Stimulated activated memory B cell treated with anti-CD40 and anti-IgM and Interleukin-4, amounts not matched to agents 10 μg/mL and 1 μg/mL and 100 μg/mL, for 72 hours (primary cell): ENCODE measurements around the gene KIF9.
"Not testable (repeated sequence)": the region's sequence is repeated elsewhere in the genome, so short reads cannot be mapped to it uniquely, and the experiment has no call there.

Experiments used
- ATAC-seq: fragments of 150-1000 bp; cut with Tn5 transposase; 2 replicates; pipeline ENCODE4 v1.10.0; 2021
- H3K27ac Mint-ChIP-seq: one replicate; pipeline ENCODE4 v1.8.0; 2022; ENCODE audit warnings: mild to moderate bottlenecking, mixed read lengths
- H3K27me3 Mint-ChIP-seq: one replicate; pipeline ENCODE4 v1.8.0; 2022; ENCODE audit warnings: mixed read lengths
- H3K36me3 Mint-ChIP-seq: one replicate; pipeline ENCODE4 v1.8.0; 2022; ENCODE audit warnings: mixed read lengths
- H3K4me1 Mint-ChIP-seq: one replicate; pipeline ENCODE4 v1.8.0; 2022; ENCODE audit warnings: mixed read lengths
- H3K4me3 Mint-ChIP-seq: one replicate; pipeline ENCODE4 v1.8.0; 2022; ENCODE audit warnings: mild to moderate bottlenecking, moderate library complexity, mixed read lengths
- H3K9me3 Mint-ChIP-seq: one replicate; pipeline ENCODE4 v1.8.0; 2022; ENCODE audit warnings: mixed read lengths

KIF9 gene

DNA sequence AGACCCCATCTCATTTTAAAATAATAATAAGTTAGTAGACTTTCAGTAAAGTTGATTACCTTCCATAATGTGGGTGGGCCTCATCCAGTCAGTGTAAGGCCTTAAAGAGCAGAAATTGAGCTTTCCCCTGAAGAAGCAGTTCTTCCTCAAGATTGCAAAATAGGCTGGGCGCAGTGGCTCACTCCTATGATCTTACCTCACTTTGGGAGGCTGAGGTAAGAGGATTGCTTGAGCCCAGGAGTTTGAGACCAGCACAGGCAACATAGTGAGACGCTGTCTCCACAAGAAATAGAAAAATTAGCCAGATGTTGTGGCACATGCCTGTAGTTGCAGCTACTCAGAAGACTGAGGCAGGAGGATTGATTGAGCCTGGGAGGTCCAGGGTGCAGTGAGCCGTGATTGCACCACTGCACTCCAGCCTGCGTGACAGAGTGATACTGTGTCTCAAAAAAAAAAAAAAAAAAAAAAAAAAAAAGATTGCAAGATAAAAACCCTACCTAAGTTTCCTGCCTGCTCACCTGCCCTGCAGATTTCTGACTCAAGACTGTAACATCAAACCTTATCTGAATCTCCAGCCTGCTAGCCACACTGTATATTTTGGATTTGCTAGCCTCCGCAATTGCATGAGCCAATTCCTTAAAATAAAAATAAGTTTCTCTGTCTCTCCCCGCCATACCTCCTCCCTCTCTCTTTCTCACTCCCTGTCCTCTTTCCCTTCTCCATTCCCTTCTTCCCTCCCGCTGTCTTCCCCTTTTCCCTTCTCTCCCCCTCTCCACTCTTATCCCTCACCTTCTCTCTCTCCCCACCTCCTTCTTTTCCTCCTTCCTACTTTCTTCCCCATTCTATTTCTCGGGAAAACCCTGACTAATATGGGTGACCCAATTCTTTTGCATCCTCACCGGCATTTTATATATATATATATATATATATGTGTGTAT is 17.1 kb upstream of the KIF9 start:
- peaks cover 55% of the 10 kb centered on the region for H3K4me1 Mint-ChIP-seq
- H3K36me3 Mint-ChIP-seq: peaks cover 70% of the 10 kb centered on the region
- no peaks in the 10 kb centered on the region for H3K27me3 Mint-ChIP-seq
- H3K9me3 Mint-ChIP-seq: no peaks in the 10 kb centered on the region
- H3K4me3 Mint-ChIP-seq: no peak overlapping the region
- ATAC-seq: no peak
- peak overlapping the region; percentile 40 for H3K27ac Mint-ChIP-seq

DNA sequence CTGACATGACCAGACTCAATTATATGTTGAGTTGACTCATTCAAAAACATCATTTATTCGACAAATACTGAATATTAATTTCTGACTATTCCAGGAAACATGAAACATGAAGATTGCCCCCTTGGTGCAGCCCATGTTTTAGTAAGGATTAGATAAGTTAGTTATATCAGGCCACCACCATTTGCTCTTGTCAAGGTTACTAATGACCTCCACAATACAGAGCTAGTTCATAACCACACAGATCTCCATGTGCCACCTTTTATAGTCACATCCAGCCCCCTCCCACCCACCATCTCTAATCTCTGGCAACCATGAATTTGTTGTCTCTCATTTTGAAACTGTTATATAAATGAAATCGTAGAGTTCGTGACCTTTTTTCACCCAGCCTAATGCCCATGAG is 15.8 kb upstream of the KIF9 start:
- H3K9me3 Mint-ChIP-seq: no peaks in the 10 kb centered on the region
- peaks cover 65% of the 10 kb centered on the region for H3K4me1 Mint-ChIP-seq
- peak overlapping the region; percentile 40 for H3K27ac Mint-ChIP-seq
- no peak for ATAC-seq
- H3K4me3 Mint-ChIP-seq: no peak overlapping the region
- H3K27me3 Mint-ChIP-seq: no peaks in the 10 kb centered on the region
- peaks cover 75% of the 10 kb centered on the region for H3K36me3 Mint-ChIP-seq

DNA sequence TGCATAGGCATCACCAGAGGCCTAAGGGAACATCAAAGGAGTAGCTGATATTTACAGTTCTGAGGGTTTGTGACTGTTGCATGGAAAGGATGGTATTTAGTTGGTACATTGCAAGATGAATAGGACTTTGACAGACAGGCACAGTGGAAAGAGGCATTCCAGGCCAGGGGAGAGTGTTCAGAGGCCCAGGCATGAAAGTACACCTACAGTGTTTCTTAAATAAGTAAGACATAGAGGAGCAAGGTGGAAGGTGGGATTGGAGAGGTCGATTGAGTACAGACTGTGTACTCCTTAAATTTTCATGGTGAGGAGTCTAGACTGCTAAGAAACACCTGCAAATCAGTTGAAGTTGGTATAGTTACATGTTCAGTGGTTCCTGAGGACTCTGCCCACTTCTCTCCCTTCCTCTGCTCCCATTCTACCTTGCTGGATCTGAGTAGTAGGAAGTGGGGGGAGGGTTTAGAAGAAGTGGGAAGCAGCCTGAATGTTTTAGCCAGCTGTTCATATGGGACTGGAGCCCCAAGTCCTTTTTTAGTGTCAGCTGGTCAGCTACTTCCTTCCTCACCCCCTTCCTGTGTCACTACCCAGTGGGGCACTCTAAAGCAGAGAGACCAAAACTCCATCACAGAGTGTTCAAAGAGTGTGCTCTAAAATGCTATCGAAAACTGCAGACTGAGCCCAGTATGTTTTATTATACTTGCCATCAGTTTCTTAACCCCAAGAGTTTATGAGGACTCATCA is 14.1 kb upstream of the KIF9 start:
- Mint-ChIP-seq H3K9me3 (no peaks in the 10 kb centered on the region), H3K27ac (peak overlapping the region; percentile 77), H3K27me3 (no peaks in the 10 kb centered on the region), H3K4me3 (peak overlapping the region; percentile 22), H3K4me1 (peaks cover 77% of the 10 kb centered on the region), H3K36me3 (peaks cover 58% of the 10 kb centered on the region)
- ATAC-seq: no peak

DNA sequence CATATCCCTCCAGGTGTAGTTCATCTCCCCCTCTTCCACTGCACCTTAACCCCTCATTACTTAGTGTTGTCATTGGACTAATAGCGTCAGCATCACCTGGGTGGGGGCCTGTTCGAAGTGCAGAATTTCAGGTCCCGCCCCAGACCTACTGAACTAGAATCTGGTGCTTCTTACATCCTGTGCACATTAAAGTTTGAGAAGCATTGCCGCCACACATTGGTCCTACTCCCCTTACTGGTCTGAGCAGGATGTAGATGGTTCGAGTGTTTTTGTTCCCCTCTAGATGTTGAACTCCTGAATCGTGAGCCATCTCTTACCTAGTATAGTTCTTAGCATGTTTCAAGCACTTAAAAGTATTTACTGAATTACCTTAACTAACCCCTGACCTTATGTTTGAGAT is 13.4 kb upstream of the KIF9 start:
- Mint-ChIP-seq H3K4me3 (no peak overlapping the region), H3K4me1 (peaks cover 79% of the 10 kb centered on the region), H3K9me3 (no peaks in the 10 kb centered on the region), H3K36me3 (peaks cover 51% of the 10 kb centered on the region), H3K27ac (peak overlapping the region; percentile 77), H3K27me3 (no peaks in the 10 kb centered on the region)
- ATAC-seq: no peak

DNA sequence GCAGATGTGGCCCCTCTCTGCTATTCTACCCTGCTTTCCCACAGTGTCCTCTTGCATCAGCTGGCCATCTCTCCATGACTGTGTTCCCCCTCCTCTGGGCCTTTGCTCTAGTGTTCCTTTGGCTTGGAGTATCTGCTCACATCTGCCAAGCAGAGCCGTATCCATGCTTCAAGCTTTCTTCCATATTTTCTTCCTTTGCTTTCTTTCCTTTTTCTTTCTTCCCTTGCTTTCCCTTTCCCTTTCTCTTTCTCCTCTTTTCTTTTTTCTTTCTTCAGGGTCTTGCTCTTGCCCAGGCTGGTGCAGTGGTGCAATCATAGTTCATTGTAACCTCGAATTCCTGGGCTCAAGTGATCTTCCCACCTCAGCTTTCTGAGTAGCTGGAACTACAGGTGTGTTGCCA is 12.7 kb upstream of the KIF9 start:
- Mint-ChIP-seq H3K4me1 (peaks cover 85% of the 10 kb centered on the region), H3K9me3 (no peaks in the 10 kb centered on the region), H3K4me3 (no peak overlapping the region), H3K36me3 (peaks cover 55% of the 10 kb centered on the region), H3K27ac (peak overlapping the region; percentile 77), H3K27me3 (no peaks in the 10 kb centered on the region)
- no peak for ATAC-seq

- Mint-ChIP-seq H3K27me3 (no peaks in the 10 kb centered on the region), H3K9me3 (no peaks in the 10 kb centered on the region), H3K36me3 (peaks cover 54% of the 10 kb centered on the region), H3K4me3 (no peak overlapping the region), H3K27ac (peak overlapping the region; percentile 77), H3K4me1 (peaks cover 85% of the 10 kb centered on the region)
- ATAC-seq: no peak
These were observed 11.8 kb upstream of the KIF9 start for GRCh38 chr3:47294392-47294791.

GRCh38 chr3:47293822-47294221 is 11.2 kb upstream of the KIF9 start:
- Mint-ChIP-seq H3K4me3 (no peak overlapping the region), H3K27ac (peak overlapping the region; percentile 77), H3K36me3 (peaks cover 57% of the 10 kb centered on the region), H3K4me1 (peaks cover 88% of the 10 kb centered on the region), H3K9me3 (no peaks in the 10 kb centered on the region), H3K27me3 (no peaks in the 10 kb centered on the region)
- ATAC-seq: no peak

GRCh38 chr3:47291754-47292420 is 9.3 kb upstream of the KIF9 start:
- not testable (repeated sequence) for H3K27me3 Mint-ChIP-seq, H3K9me3 Mint-ChIP-seq
- Mint-ChIP-seq H3K4me1 (peaks cover 81% of the 10 kb centered on the region), H3K36me3 (peaks cover 58% of the 10 kb centered on the region), H3K4me3 (peak overlapping the region; percentile 43), H3K27ac (peak overlapping the region; percentile 77)
- peak; percentile 86 for ATAC-seq

GRCh38 chr3:47291158-47291753 is 8.7 kb upstream of the KIF9 start:
- H3K27ac Mint-ChIP-seq: peak overlapping the region; percentile 77
- no peak for ATAC-seq
- H3K9me3 Mint-ChIP-seq: no peaks in the 10 kb centered on the region
- peaks cover 79% of the 10 kb centered on the region for H3K4me1 Mint-ChIP-seq
- peaks cover 57% of the 10 kb centered on the region for H3K36me3 Mint-ChIP-seq
- no peak overlapping the region for H3K4me3 Mint-ChIP-seq
- H3K27me3 Mint-ChIP-seq: no peaks in the 10 kb centered on the region

DNA sequence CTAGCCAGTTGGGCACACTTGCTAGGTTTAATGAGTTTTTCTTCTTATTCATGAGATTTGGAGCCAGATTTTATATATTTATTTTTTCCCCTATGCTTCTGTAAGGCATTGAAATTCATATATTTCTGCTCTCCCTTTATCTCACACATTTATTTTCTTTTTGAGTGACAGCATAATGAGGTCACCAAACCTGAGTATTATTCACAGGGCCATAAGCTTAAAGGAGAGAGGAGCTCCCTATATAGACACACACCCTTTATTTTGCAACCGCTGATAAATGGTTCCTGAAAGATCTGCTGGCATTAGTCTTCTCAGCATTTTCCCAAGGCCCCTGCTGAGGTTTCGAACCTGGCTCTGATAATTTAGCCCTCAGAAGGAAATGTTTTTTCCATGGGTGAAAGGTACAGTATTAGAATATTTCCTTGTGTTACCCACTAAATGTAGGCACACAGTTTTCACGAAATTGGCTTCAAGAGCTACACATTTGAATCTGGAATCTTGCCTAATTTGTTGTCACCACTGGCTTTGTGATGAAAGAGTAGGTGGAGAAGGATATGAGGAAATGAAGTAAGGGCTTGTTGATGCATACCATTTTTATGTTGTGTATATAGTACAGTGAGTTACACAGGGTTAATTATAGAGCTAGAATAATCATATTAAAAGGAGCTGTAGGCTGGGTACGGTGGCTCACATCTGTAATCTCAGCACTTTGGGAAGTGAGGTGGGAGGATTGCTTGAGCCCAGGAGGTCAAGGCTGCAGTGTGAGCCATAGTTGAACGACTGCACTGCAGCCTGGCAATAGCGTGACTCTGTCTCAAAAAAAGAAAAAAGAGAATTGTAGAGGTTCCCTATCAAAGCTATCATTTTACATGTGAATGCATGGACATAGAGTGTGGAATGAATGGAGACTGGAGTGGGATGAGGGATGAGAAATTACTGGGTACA is 6.6 kb upstream of the KIF9 start:
- Mint-ChIP-seq H3K27me3 (no peaks in the 10 kb centered on the region), H3K27ac (peak overlapping the region; percentile 77), H3K9me3 (no peaks in the 10 kb centered on the region), H3K4me1 (peaks cover 75% of the 10 kb centered on the region), H3K36me3 (peaks cover 45% of the 10 kb centered on the region), H3K4me3 (no peak overlapping the region)
- ATAC-seq: no peak

DNA sequence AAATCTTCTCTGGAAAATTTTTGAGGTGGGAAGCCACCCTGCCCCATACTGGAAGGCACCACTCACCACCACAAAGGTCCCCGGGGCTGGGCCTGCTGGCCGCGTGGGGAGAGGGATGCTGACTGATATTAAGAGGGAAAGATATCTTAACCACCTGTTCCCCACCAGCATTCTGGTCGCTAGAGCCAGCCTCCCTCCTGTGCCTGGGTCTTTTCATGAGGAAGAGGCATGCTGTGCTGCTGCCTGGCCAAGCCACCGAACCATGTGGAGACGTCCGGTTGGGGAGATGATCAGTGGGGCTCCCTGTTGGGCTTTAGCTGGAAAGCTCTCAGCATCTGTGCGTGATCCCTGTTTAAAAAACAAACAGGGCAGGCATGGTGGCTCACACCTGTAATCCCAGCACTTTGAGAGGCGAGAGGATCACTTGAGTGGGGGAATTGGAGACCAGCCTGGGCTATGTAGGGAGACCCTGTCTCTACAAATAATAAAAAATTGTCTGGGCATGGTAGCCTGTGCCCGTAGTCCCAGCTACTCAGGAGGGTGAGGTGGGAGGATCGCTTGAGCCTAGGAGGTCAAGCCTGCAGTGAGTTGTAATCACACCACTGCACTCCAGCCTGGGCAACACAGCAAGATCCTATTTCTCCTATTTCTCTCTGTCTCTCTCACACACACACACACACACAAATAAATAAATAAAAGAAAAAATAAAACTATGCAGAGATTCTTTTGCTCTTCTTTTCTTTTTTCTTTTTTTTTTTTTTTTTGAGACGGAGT is 1.2 kb upstream of the KIF9 start:
- no peaks in the 10 kb centered on the region for H3K9me3 Mint-ChIP-seq
- H3K36me3 Mint-ChIP-seq: peaks cover 25% of the 10 kb centered on the region
- H3K4me1 Mint-ChIP-seq: peaks cover 47% of the 10 kb centered on the region
- ATAC-seq: peak; percentile 40
- no peaks in the 10 kb centered on the region for H3K27me3 Mint-ChIP-seq
- peak overlapping the region; percentile 96 for H3K27ac Mint-ChIP-seq
- peak overlapping the region; percentile 98 for H3K4me3 Mint-ChIP-seq

DNA sequence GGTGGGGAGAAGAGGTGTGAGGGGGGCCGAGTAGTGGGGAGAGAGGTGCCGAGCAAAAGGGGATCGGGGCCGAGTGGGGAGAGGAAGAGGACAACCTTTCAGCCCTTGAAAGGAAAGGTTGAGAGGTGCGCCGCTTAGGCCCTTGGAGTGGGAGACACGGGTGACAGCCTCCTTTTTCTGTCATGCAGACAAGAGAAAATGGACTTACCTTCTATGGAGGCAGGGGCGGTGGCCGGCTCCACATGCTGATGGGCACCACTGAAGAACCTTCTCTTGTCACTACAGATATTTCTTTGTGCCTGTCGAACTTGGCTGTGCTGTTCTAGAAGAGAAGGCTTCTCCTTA is 566 bp upstream of the KIF9 start:
- Mint-ChIP-seq H3K27ac (peak overlapping the region; percentile 96), H3K4me1 (peaks cover 47% of the 10 kb centered on the region), H3K4me3 (peak overlapping the region; percentile 98), H3K27me3 (no peaks in the 10 kb centered on the region), H3K36me3 (peaks cover 21% of the 10 kb centered on the region), H3K9me3 (no peaks in the 10 kb centered on the region)
- ATAC-seq: peak; percentile 21

DNA sequence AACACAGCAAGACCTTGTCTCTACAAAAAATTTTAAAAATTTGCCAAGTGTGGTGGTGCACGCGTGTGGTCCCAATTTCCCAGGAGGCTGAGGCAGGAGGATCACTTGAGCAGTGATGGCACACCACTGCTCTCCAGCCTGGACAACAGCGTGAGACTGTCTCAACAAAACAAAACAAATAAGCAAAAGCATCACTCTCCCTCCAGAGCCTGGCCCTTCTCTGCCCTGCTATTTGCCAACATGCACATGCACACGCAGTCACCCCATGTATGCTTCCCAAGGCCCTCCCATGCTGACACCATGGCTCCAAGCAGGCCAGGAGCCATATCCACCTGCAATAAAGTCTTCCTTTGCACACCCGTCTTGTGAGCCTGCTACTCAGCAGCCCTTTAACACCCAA is 2.1 kb downstream of the KIF9 start:
- Mint-ChIP-seq H3K36me3 (peaks cover 8% of the 10 kb centered on the region), H3K27ac (no peak overlapping the region), H3K4me1 (peaks cover 35% of the 10 kb centered on the region), H3K9me3 (no peaks in the 10 kb centered on the region), H3K27me3 (no peaks in the 10 kb centered on the region), H3K4me3 (no peak overlapping the region)
- ATAC-seq: no peak

- Mint-ChIP-seq H3K9me3 (no peaks in the 10 kb centered on the region), H3K27ac (no peak overlapping the region), H3K4me3 (no peak overlapping the region), H3K27me3 (no peaks in the 10 kb centered on the region), H3K4me1 (peaks cover 10% of the 10 kb centered on the region), H3K36me3 (no peaks in the 10 kb centered on the region)
- no peak for ATAC-seq
These were observed 6.0 kb downstream of the KIF9 start for GRCh38 chr3:47276558-47276957.
